Cortex of kidney (tissue), 1 donor: Measurements from ENCODE around the gene CDHR3.
"Not testable (repeated sequence)": the region's sequence is repeated elsewhere in the genome, so short reads cannot be mapped to it uniquely, and the experiment has no call there.

Experiments
- DNase-seq: peaks from one replicate; lab custom pipeline; 2025; lab: John Stamatoyannopoulos, UW

Gene CDHR3

GRCh38 chr7:105996860-105997737 lies 34.0 kb downstream of the CDHR3 start:
- DNase-seq, result no peak

- DNase-seq, result no peak
These were observed 36.2 kb downstream of the CDHR3 start for GRCh38 chr7:105999256-105999655.

GRCh38 chr7:106001196-106001595 lies 38.1 kb downstream of the CDHR3 start:
- no peak for DNase-seq

DNA sequence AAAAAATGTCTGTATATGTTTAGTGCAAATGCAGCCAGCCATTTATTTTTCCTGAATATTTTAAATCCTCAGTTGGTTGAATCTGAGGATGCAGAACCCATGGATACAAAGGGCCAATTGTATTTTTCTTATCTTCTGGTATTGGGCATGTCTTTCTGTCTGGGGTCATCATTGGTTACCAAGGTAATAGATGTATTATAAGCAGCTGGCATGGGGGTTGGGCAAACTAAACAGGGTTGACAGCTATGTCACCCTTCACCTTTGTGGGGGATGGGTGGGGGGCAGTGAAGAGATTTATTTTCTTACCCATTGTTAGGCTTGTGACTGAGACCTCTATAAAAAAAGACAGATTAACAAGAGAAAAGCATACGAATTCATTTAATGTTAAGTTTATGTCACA lies 38.8 kb downstream of the CDHR3 start:
- DNase-seq, result no peak

- no peak for DNase-seq
These were observed 40.5 kb downstream of the CDHR3 start for GRCh38 chr7:106003525-106004064.

- DNase-seq, result no peak
These were observed 43.8 kb downstream of the CDHR3 start for GRCh38 chr7:106006906-106007305.

GRCh38 chr7:106007796-106008195 lies 44.7 kb downstream of the CDHR3 start:
- DNase-seq, result not testable (repeated sequence)

GRCh38 chr7:106009503-106010226 lies 46.6 kb downstream of the CDHR3 start:
- DNase-seq, result no peak

DNA sequence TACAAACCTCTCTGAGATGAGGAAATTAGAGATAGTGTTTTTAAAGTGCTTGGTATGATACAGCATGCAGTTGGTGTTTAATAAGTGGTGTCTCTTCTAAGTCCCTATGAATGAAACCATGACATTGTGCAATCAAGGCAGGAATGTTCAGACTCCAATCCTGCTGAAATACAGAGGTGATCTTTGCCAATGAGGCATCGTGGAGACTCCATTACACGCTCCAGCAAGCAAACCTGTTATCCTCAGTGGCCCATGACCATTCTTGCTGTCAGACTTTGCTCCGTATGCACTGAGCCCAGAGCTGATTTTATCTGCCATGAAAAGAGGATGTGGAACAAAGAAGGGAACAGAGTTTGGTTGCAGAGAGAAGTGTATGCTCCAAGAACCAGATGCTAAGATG lies 47.3 kb downstream of the CDHR3 start:
- no peak for DNase-seq

GRCh38 chr7:106010866-106011265 lies 47.8 kb downstream of the CDHR3 start:
- no peak for DNase-seq

GRCh38 chr7:106012184-106012583 lies 49.1 kb downstream of the CDHR3 start:
- DNase-seq, result no peak

GRCh38 chr7:106012935-106013439 lies 49.9 kb downstream of the CDHR3 start:
- DNase-seq, result no peak

- no peak for DNase-seq
These were observed 52.5 kb downstream of the CDHR3 start for GRCh38 chr7:106015381-106016218.

GRCh38 chr7:106016331-106016730 lies 53.3 kb downstream of the CDHR3 start:
- DNase-seq, result no peak

GRCh38 chr7:106017657-106018056 lies 54.6 kb downstream of the CDHR3 start:
- DNase-seq, result no peak

GRCh38 chr7:106018566-106019469 lies 55.8 kb downstream of the CDHR3 start:
- no peak for DNase-seq

- DNase-seq, result no peak
These were observed 56.4 kb downstream of the CDHR3 start for GRCh38 chr7:106019470-106019820.

- DNase-seq, result no peak
These were observed 58.3 kb downstream of the CDHR3 start for GRCh38 chr7:106021151-106022067.

GRCh38 chr7:106022193-106022821 lies 59.2 kb downstream of the CDHR3 start:
- no peak for DNase-seq
